ENCODE data around the gene MAG.
"Not testable (repeated sequence)": the region's sequence is repeated elsewhere in the genome, so short reads cannot be mapped to it uniquely, and the experiment has no call there.

MAG gene

GRCh38 chr19:35281303-35281702 lies 10.7 kb upstream of the MAG start:
- DNase-seq (ENCODE audit: low spot score) = no peak

GRCh38 chr19:35284153-35285094 lies 7.5 kb upstream of the MAG start:
- no peak for DNase-seq (ENCODE audit: low spot score)

- no peak for DNase-seq (ENCODE audit: low spot score)
These were observed 6.9 kb upstream of the MAG start for GRCh38 chr19:35285095-35285449.

- DNase-seq (ENCODE audit: low spot score) = not testable (repeated sequence)
These were observed 6.5 kb upstream of the MAG start for GRCh38 chr19:35285465-35285864.

- not testable (repeated sequence) for DNase-seq (ENCODE audit: low spot score)
These were observed 5.9 kb upstream of the MAG start for GRCh38 chr19:35286101-35286500.

- no peak for DNase-seq (ENCODE audit: low spot score)
These were observed 4.2 kb upstream of the MAG start for GRCh38 chr19:35287713-35288112.

- DNase-seq (ENCODE audit: low spot score) = no peak
These were observed 3.6 kb upstream of the MAG start for GRCh38 chr19:35288331-35288730.

GRCh38 chr19:35288906-35289305 lies 3.1 kb upstream of the MAG start:
- no peak for DNase-seq (ENCODE audit: low spot score)

GRCh38 chr19:35290381-35291127 lies 1.4 kb upstream of the MAG start:
- no peak for DNase-seq (ENCODE audit: low spot score)

- no peak for DNase-seq (ENCODE audit: low spot score)
These were observed 702 bp upstream of the MAG start for GRCh38 chr19:35291259-35291658.

GRCh38 chr19:35292421-35293362 lies 731 bp downstream of the MAG start:
- DNase-seq (ENCODE audit: low spot score) = no peak

GRCh38 chr19:35293363-35293739 lies 1.4 kb downstream of the MAG start:
- DNase-seq (ENCODE audit: low spot score) = no peak

GRCh38 chr19:35293808-35294207 lies 1.8 kb downstream of the MAG start:
- no peak for DNase-seq (ENCODE audit: low spot score)

GRCh38 chr19:35294328-35294727 lies 2.4 kb downstream of the MAG start:
- DNase-seq (ENCODE audit: low spot score) = no peak

GRCh38 chr19:35294859-35295791 lies 3.2 kb downstream of the MAG start:
- DNase-seq (ENCODE audit: low spot score) = no peak

- DNase-seq (ENCODE audit: low spot score) = no peak
These were observed 4.0 kb downstream of the MAG start for GRCh38 chr19:35295792-35296462.

- no peak for DNase-seq (ENCODE audit: low spot score)
These were observed 4.9 kb downstream of the MAG start for GRCh38 chr19:35296644-35297514.

GRCh38 chr19:35297515-35297848 lies 5.5 kb downstream of the MAG start:
- DNase-seq (ENCODE audit: low spot score) = no peak

- DNase-seq (ENCODE audit: low spot score) = no peak
These were observed 6.0 kb downstream of the MAG start for GRCh38 chr19:35297922-35298321.

GRCh38 chr19:35298561-35298972 lies 6.6 kb downstream of the MAG start:
- no peak for DNase-seq (ENCODE audit: low spot score)

All from AG08396 (cell line).